ENCODE measurements around the gene OPRM1. TPM values are rescaled to one million over a fixed set of nuclear protein-coding genes. Genes with fewer than 3 reads are reported as not detected.

The OPRM1 gene
- total RNA-seq, 1 donor from 2014 or later = not detected

DNA sequence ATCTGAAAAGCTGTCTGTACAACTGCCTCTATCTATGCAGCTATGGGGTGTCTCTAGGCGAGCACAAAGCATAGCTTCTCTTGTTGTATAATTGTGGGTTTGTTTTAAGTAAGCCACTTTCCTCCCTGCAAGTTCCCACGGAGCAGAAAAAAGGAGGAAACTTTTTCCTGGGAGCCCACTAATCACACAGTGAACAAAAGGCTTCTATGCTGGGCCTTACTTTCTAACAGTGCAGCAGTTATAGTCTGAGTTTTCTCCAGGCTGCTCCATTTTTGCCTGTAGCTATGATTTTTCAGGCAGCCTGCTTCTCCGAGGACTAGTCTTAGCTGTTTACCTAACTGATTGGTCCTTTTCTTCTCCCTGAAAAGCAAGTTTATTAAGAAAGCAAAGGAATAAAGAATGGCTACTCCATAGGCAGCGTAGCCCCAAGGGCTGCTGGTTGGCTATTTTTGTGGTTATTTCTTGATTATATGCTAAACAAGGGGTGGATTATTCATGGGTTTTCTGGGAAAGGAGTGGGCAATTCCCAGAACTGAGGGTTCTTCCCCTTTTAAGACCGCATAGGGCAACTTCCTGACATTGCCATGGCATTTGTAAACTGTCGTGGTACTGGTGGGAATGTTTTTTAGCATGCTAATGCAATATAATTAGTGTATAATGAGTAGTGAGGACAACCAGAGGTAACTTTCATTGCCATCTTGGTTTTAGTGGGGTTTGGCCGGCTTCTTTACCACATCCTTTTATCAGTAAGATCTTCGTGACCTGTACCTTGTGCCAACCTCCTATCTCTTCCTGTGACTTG is 84.3 kb downstream of the OPRM1 start:
- H3K27ac ChIP-seq (ENCODE audit: low read depth, low read length) = no peak overlapping the region
- H3K36me3 ChIP-seq (ENCODE audit: insufficient read depth, low read length) = no peaks in the 10 kb centered on the region
- H3K4me1 ChIP-seq (ENCODE audit: insufficient read depth, low read length) = no peaks in the 10 kb centered on the region
- H3K4me2 ChIP-seq (ENCODE audit: low read length) = no peak overlapping the region
- no peaks in the 10 kb centered on the region for H3K27me3 ChIP-seq (ENCODE audit: insufficient read depth, low read length)
- TF ChIP-seq, protein P1, sequence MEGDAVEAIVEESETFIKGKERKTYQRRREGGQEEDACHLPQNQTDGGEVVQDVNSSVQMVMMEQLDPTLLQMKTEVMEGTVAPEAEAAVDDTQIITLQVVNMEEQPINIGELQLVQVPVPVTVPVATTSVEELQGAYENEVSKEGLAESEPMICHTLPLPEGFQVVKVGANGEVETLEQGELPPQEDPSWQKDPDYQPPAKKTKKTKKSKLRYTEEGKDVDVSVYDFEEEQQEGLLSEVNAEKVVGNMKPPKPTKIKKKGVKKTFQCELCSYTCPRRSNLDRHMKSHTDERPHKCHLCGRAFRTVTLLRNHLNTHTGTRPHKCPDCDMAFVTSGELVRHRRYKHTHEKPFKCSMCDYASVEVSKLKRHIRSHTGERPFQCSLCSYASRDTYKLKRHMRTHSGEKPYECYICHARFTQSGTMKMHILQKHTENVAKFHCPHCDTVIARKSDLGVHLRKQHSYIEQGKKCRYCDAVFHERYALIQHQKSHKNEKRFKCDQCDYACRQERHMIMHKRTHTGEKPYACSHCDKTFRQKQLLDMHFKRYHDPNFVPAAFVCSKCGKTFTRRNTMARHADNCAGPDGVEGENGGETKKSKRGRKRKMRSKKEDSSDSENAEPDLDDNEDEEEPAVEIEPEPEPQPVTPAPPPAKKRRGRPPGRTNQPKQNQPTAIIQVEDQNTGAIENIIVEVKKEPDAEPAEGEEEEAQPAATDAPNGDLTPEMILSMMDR (IDR thresholded peaks at IDR 0.05; ENCODE audit: insufficient read depth, low read depth, low read length) = no peak
- TF ChIP-seq EZH2 (IDR thresholded peaks at IDR 0.05; ENCODE audit: insufficient read depth, low read length) = no peak
- no peak for FAIRE-seq
- H3K36me3 Mint-ChIP-seq (ENCODE audit: low read depth, unreplicated experiment) = no peaks in the 10 kb centered on the region
- no peak for DNase-seq (ENCODE audit: low read depth)
- no peaks in the 10 kb centered on the region for H3K4me1 Mint-ChIP-seq (ENCODE audit: low read depth, unreplicated experiment)
- H4K20me1 ChIP-seq (ENCODE audit: insufficient read depth, low read length) = no peaks in the 10 kb centered on the region
- H3K27me3 Mint-ChIP-seq (ENCODE audit: low read depth, unreplicated experiment) = peaks cover 12% of the 10 kb centered on the region
- H3K79me2 ChIP-seq (ENCODE audit: insufficient read depth, low read length) = no peaks in the 10 kb centered on the region
- no peak overlapping the region for H3K9ac ChIP-seq (ENCODE audit: low read length)
- H3K9me3 ChIP-seq (ENCODE audit: insufficient read depth, low read depth, low read length) = no peaks in the 10 kb centered on the region
- H2AFZ ChIP-seq (ENCODE audit: low read depth, low read length) = no peak overlapping the region
- no peak overlapping the region for H3K4me3 ChIP-seq (ENCODE audit: insufficient read depth, low read depth, low read length)
- no peak overlapping the region for H3K4me3 Mint-ChIP-seq (ENCODE audit: unreplicated experiment)
- H3K9me3 Mint-ChIP-seq (ENCODE audit: unreplicated experiment) = no peaks in the 10 kb centered on the region
- no peak overlapping the region for H3K27ac Mint-ChIP-seq (ENCODE audit: unreplicated experiment)

DNA sequence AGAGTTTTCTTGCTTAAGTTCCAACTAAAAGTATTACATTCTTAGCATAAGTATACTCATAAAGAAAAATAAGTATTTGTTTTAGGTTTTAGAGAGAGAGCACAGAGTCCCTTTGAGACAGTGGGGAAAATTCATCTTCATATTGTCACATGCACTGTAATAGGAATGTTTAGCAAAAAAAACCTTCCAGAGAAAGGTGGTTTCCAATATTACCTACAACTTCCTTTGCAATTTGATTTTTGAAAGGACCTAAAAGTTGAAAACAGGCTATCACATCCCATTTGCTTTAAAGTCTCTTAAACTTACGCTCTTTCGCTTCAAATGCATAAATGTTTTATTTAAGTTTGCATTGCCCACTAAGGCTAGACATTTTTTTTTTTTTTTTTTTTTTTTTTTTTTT is 86.4 kb downstream of the OPRM1 start:
- H3K27ac Mint-ChIP-seq (ENCODE audit: unreplicated experiment) = no peak overlapping the region
- no peak for DNase-seq (ENCODE audit: low read depth)
- no peaks in the 10 kb centered on the region for H3K9me3 Mint-ChIP-seq (ENCODE audit: unreplicated experiment)
- H3K4me3 Mint-ChIP-seq (ENCODE audit: unreplicated experiment) = no peak overlapping the region
- Histone ChIP-seq H3K79me2 (ENCODE audit: insufficient read depth, low read length) (no peaks in the 10 kb centered on the region), H3K4me3 (ENCODE audit: insufficient read depth, low read depth, low read length) (no peak overlapping the region), H2AFZ (ENCODE audit: low read depth, low read length) (no peak overlapping the region), H4K20me1 (ENCODE audit: insufficient read depth, low read length) (no peaks in the 10 kb centered on the region), H3K27me3 (ENCODE audit: insufficient read depth, low read length) (no peaks in the 10 kb centered on the region), H3K9me3 (ENCODE audit: insufficient read depth, low read depth, low read length) (no peaks in the 10 kb centered on the region), H3K4me1 (ENCODE audit: insufficient read depth, low read length) (no peaks in the 10 kb centered on the region), H3K9ac (ENCODE audit: low read length) (no peak overlapping the region), H3K27ac (ENCODE audit: low read depth, low read length) (no peak overlapping the region), H3K4me2 (ENCODE audit: low read length) (no peak overlapping the region), H3K36me3 (ENCODE audit: insufficient read depth, low read length) (no peaks in the 10 kb centered on the region)
- H3K27me3 Mint-ChIP-seq (ENCODE audit: low read depth, unreplicated experiment) = peaks cover 12% of the 10 kb centered on the region
- FAIRE-seq = no peak
- H3K4me1 Mint-ChIP-seq (ENCODE audit: low read depth, unreplicated experiment) = no peaks in the 10 kb centered on the region
- no peaks in the 10 kb centered on the region for H3K36me3 Mint-ChIP-seq (ENCODE audit: low read depth, unreplicated experiment)
- TF ChIP-seq, protein P1 (IDR thresholded peaks at IDR 0.05; ENCODE audit: insufficient read depth, low read depth, low read length) = no peak
- TF ChIP-seq EZH2 (IDR thresholded peaks at IDR 0.05; ENCODE audit: insufficient read depth, low read length) = no peak

DNA sequence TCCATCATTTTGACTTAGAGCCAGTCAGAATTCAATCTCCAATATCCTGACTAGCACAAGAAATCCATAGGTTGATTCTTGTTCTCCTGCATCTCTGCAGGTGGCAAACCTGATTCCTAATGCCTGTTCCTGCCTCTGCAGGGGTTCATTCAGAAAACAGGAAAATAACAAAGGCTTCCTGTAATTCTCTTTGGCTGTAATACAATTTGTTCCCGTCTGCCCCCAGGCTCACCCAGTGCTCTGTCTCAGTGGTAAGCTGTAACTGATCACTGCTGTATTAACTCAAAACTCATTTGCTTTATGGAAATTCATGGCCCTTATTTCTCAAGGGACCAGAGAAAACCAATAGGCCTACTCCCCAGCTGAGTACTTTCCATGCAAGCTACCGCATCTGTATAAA is 88.6 kb downstream of the OPRM1 start:
- H3K9ac ChIP-seq (ENCODE audit: low read length) = no peak overlapping the region
- H3K9me3 ChIP-seq (ENCODE audit: insufficient read depth, low read depth, low read length) = no peaks in the 10 kb centered on the region
- no peak overlapping the region for H3K4me3 Mint-ChIP-seq (ENCODE audit: unreplicated experiment)
- no peak overlapping the region for H3K4me2 ChIP-seq (ENCODE audit: low read length)
- H3K27ac Mint-ChIP-seq (ENCODE audit: unreplicated experiment) = no peak overlapping the region
- H4K20me1 ChIP-seq (ENCODE audit: insufficient read depth, low read length) = no peaks in the 10 kb centered on the region
- H3K4me3 ChIP-seq (ENCODE audit: insufficient read depth, low read depth, low read length) = no peak overlapping the region
- H3K36me3 Mint-ChIP-seq (ENCODE audit: low read depth, unreplicated experiment) = no peaks in the 10 kb centered on the region
- H3K27ac ChIP-seq (ENCODE audit: low read depth, low read length) = no peak overlapping the region
- DNase-seq (ENCODE audit: low read depth) = no peak
- H3K79me2 ChIP-seq (ENCODE audit: insufficient read depth, low read length) = no peaks in the 10 kb centered on the region
- H3K36me3 ChIP-seq (ENCODE audit: insufficient read depth, low read length) = no peaks in the 10 kb centered on the region
- H2AFZ ChIP-seq (ENCODE audit: low read depth, low read length) = no peak overlapping the region
- H3K4me1 ChIP-seq (ENCODE audit: insufficient read depth, low read length) = no peaks in the 10 kb centered on the region
- no peak for TF ChIP-seq EZH2 (IDR thresholded peaks at IDR 0.05; ENCODE audit: insufficient read depth, low read length)
- TF ChIP-seq, protein P1 (IDR thresholded peaks at IDR 0.05; ENCODE audit: insufficient read depth, low read depth, low read length) = no peak
- no peak for FAIRE-seq
- H3K4me1 Mint-ChIP-seq (ENCODE audit: low read depth, unreplicated experiment) = no peaks in the 10 kb centered on the region
- H3K27me3 Mint-ChIP-seq (ENCODE audit: low read depth, unreplicated experiment) = peaks cover 9% of the 10 kb centered on the region
- H3K27me3 ChIP-seq (ENCODE audit: insufficient read depth, low read length) = no peaks in the 10 kb centered on the region
- H3K9me3 Mint-ChIP-seq (ENCODE audit: unreplicated experiment) = no peaks in the 10 kb centered on the region
